ENCODE data around the gene CADPS.

DNA sequence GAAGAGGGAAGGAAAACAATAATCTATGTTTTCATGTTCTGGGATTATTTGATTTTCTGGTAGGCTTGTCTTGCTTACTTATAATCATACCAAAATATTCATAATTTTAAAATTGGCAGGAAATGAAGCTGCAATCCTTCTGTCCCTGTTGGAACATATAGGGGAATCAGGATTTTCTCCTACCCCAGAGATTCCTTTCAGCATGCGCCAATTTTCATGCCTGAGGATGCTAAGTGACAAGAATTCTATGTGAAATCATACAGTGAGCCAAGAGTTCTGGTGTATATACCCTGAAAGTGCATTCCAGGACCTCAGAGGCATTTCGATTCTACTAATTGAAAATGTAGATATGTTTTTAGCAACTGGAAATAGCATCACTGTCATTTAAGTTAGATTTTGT lies 9.9 kb upstream of the CADPS start:
- TF ChIP-seq, protein P1, sequence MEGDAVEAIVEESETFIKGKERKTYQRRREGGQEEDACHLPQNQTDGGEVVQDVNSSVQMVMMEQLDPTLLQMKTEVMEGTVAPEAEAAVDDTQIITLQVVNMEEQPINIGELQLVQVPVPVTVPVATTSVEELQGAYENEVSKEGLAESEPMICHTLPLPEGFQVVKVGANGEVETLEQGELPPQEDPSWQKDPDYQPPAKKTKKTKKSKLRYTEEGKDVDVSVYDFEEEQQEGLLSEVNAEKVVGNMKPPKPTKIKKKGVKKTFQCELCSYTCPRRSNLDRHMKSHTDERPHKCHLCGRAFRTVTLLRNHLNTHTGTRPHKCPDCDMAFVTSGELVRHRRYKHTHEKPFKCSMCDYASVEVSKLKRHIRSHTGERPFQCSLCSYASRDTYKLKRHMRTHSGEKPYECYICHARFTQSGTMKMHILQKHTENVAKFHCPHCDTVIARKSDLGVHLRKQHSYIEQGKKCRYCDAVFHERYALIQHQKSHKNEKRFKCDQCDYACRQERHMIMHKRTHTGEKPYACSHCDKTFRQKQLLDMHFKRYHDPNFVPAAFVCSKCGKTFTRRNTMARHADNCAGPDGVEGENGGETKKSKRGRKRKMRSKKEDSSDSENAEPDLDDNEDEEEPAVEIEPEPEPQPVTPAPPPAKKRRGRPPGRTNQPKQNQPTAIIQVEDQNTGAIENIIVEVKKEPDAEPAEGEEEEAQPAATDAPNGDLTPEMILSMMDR (conservative IDR thresholded peaks at IDR 0.05; ENCODE audit: low read length) = no peak
- TF ChIP-seq EZH2phosphoT487 (IDR thresholded peaks at IDR 0.05; ENCODE audit: borderline replicate concordance, low read depth, low read length) = no peak

All from OCI-LY7 (cell line).